D721Med (cell line): ENCODE data around the gene TRIM56.
"Not testable (repeated sequence)": the region's sequence is repeated elsewhere in the genome, so short reads cannot be mapped to it uniquely, and the experiment has no call there.

Experiments used
- DNase-seq: peaks from one replicate; pipeline ENCODE4 v3.0.0; 2011; ENCODE audit warnings: low spot score; ENCODE audit not compliant: insufficient read length
- FAIRE-seq: peaks from 2 replicates; lab custom pipeline; 2011; peaks lifted over from hg19 to GRCh38; lab: Jason Lieb, UNC
- CTCF ChIP-seq: IDR thresholded peaks from 2 replicates; pipeline ENCODE4 v1.5.1; 2012; ENCODE audit warnings: mild to moderate bottlenecking, control low read depth; ENCODE audit not compliant: insufficient read depth; ENCODE audit errors: missing control alignments

The TRIM56 gene

GRCh38 chr7:101129603-101130117, 44.4 kb downstream of the TRIM56 start:
- DNase-seq (no peak), FAIRE-seq (no peak)
- no peak for TF ChIP-seq CTCF

- DNase-seq, FAIRE-seq: not testable (repeated sequence)
Measured at GRCh38 chr7:101132626-101133600, 47.6 kb downstream of the TRIM56 start.

- TF ChIP-seq CTCF = no peak
- DNase-seq = no peak
- no peak for FAIRE-seq
Measured at GRCh38 chr7:101133621-101134398, 48.5 kb downstream of the TRIM56 start.

DNA sequence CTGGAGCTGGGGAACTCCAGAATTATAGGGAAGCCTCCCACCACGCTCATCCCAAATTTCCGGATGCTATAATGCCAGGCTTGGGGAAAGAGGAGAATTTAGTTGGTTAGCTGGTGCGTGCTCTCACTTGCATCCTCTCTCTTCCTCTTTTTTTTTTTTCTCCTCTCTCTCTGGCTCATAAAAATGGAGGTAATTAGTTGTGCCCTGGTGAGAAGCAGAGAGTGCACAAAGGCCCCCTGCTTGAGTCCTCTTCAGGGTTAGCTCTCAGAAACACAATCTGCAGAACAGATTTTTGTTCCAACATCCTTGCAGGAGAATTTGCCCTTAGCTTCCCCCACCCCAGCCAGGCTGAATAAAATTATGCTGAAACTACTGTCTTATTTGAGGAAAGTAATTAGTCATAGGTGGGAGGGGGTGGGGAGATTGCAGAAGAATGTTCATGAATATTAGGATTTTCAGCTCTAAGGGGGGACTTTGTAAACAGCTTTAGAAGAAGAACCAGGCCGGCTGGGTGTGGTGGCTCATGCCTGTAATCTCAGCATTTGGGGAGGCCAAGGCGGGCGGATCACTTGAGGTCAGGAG, 49.2 kb downstream of the TRIM56 start:
- no peak for FAIRE-seq
- DNase-seq = peak; percentile 1

GRCh38 chr7:101137651-101138212, 52.5 kb downstream of the TRIM56 start:
- DNase-seq (no peak), FAIRE-seq (no peak)
- TF ChIP-seq CTCF = no peak

More for the DNA sequence above, 49.2 kb downstream of the TRIM56 start:
- no peak for TF ChIP-seq CTCF

- no peak for FAIRE-seq
- TF ChIP-seq CTCF = peak; percentile 33
- no peak for DNase-seq
Measured at GRCh38 chr7:101138213-101138870, 53.1 kb downstream of the TRIM56 start.

- no peak for TF ChIP-seq CTCF
- DNase-seq (no peak), FAIRE-seq (no peak)
Measured at GRCh38 chr7:101140339-101140699, 55.0 kb downstream of the TRIM56 start.
